Gastrocnemius medialis (tissue), 4 donors: ENCODE data around the gene TERT.

Source experiments
- POLR2A ChIP-seq, 2 donors: fragments of 450-650 bp; IDR thresholded peaks; one replicate each; pipeline ENCODE4 v1.6.1; 2017; ENCODE audit warnings: antibody characterized with exemption in 2 of 2, mild to moderate bottlenecking in 2 of 2, moderate library complexity in 2 of 2
- TF ChIP-seq, protein P1 (sequence below), 5 experiments: fragments of 450-650 bp in 3 of 5; fragments of 200-600 bp in 2 of 5; sonication (generic) in 2 of 5; IDR thresholded peaks in 4 of 5; conservative IDR thresholded peaks in 1 of 5; 1 replicate in 4 of 5; 2 replicates in 1 of 5; pipeline ENCODE4 v1.5.1; 2016 to 2019; ENCODE audit warnings: antibody characterized with exemption in 5 of 5, mild to moderate bottlenecking in 3 of 5, moderate library complexity in 3 of 5

DNA sequence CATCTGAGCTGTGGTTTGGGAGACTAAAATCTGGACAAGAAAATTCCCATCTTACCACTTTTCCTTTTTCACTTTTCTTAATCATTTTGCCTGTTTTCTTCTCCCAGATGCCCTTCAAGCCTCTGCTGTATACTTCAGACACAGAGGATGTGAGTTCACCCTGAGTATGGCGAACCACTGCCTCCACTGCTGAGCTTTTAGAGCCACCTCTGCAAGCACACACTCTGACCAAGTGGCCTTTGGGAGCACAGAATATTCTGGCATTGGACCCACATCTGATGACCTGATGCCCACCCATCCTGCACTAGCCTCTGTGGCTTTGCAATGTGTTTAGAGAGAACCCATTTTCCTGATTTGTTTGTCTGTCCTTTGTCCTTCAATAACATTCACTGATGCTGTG lies 32.5 kb downstream of the TERT start:
- TF ChIP-seq POLR2A (IDR thresholded peaks at IDR 0.05): no peak
- TF ChIP-seq, protein P1, sequence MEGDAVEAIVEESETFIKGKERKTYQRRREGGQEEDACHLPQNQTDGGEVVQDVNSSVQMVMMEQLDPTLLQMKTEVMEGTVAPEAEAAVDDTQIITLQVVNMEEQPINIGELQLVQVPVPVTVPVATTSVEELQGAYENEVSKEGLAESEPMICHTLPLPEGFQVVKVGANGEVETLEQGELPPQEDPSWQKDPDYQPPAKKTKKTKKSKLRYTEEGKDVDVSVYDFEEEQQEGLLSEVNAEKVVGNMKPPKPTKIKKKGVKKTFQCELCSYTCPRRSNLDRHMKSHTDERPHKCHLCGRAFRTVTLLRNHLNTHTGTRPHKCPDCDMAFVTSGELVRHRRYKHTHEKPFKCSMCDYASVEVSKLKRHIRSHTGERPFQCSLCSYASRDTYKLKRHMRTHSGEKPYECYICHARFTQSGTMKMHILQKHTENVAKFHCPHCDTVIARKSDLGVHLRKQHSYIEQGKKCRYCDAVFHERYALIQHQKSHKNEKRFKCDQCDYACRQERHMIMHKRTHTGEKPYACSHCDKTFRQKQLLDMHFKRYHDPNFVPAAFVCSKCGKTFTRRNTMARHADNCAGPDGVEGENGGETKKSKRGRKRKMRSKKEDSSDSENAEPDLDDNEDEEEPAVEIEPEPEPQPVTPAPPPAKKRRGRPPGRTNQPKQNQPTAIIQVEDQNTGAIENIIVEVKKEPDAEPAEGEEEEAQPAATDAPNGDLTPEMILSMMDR (IDR thresholded peaks at IDR 0.05 in 4 of 5, conservative IDR thresholded peaks at IDR 0.05 in 1 of 5): no peak
